GF-D8 (cell line): Measurements from ENCODE around the gene TGFBRAP1.
"Not testable (repeated sequence)": the region's sequence is repeated elsewhere in the genome, so short reads cannot be mapped to it uniquely, and the experiment has no call there.

Source experiments
- DNase-seq: peaks from one replicate; lab custom pipeline; 2025; lab: John Stamatoyannopoulos, UW

The TGFBRAP1 gene

GRCh38 chr2:105271393-105272045, 58.0 kb downstream of the TGFBRAP1 start:
- no peak for DNase-seq

- no peak for DNase-seq
Measured at GRCh38 chr2:105269426-105269825, 60.1 kb downstream of the TGFBRAP1 start.

GRCh38 chr2:105262651-105263091, 66.9 kb downstream of the TGFBRAP1 start:
- no peak for DNase-seq

- DNase-seq: no peak
Measured at GRCh38 chr2:105261061-105261460, 68.5 kb downstream of the TGFBRAP1 start.

GRCh38 chr2:105258835-105259350, 70.6 kb downstream of the TGFBRAP1 start:
- no peak for DNase-seq

- no peak for DNase-seq
Measured at GRCh38 chr2:105257981-105258380, 71.6 kb downstream of the TGFBRAP1 start.

GRCh38 chr2:105256431-105257047, 73.0 kb downstream of the TGFBRAP1 start:
- DNase-seq: no peak

GRCh38 chr2:105255979-105256378, 73.6 kb downstream of the TGFBRAP1 start:
- DNase-seq: no peak

GRCh38 chr2:105254531-105255210, 74.9 kb downstream of the TGFBRAP1 start:
- DNase-seq: no peak

- DNase-seq: no peak
Measured at GRCh38 chr2:105252271-105252670, 77.3 kb downstream of the TGFBRAP1 start.

GRCh38 chr2:105251016-105251648, 78.4 kb downstream of the TGFBRAP1 start:
- DNase-seq: not testable (repeated sequence)

- no peak for DNase-seq
Measured at GRCh38 chr2:105249891-105250290, 79.6 kb downstream of the TGFBRAP1 start.

GRCh38 chr2:105249181-105249580, 80.4 kb downstream of the TGFBRAP1 start:
- no peak for DNase-seq

GRCh38 chr2:105248316-105249070, 81.0 kb downstream of the TGFBRAP1 start:
- no peak for DNase-seq

GRCh38 chr2:105244451-105244850, 85.1 kb downstream of the TGFBRAP1 start:
- no peak for DNase-seq

- DNase-seq: no peak
Measured at GRCh38 chr2:105243961-105244360, 85.6 kb downstream of the TGFBRAP1 start.

- DNase-seq: no peak
Measured at GRCh38 chr2:105242286-105242993, 87.1 kb downstream of the TGFBRAP1 start.

- no peak for DNase-seq
Measured at GRCh38 chr2:105241443-105241842, 88.1 kb downstream of the TGFBRAP1 start, which contains the start of gene GPR45. Gene GPR45, plus strand, starts transcription at chr2:105241743. Its CDS starts 116 bp downstream, at chr2:105241859.

GRCh38 chr2:105239924-105240323, 89.6 kb downstream of the TGFBRAP1 start:
- DNase-seq: no peak

- DNase-seq: no peak
Measured at GRCh38 chr2:105238664-105239240, 90.8 kb downstream of the TGFBRAP1 start.
